ENCODE data around the gene VTI1B.
"Not testable (repeated sequence)": the region's sequence is repeated elsewhere in the genome, so short reads cannot be mapped to it uniquely, and the experiment has no call there.

Gene VTI1B

DNA sequence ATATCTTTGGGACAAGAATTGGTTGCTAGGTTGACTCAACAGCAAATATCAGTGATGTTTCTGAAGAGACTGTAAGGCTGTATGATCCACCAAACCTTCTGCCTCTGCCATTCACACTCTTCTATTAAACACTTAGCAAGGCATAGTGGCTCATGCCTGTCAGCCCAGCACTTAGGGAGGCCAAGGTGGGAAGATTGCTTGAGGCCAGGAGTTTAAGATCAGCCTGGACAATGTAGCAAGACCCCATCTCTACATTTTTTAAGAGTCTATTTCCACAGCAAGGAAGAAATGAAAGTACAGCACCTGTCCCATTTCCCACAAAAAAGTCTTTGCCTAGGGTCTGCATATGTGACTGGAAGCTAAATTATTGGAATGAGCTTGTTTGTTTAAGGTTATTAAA is 46.9 kb downstream of the VTI1B start:
- no peak for DNase-seq (ENCODE audit: low read depth)

DNA sequence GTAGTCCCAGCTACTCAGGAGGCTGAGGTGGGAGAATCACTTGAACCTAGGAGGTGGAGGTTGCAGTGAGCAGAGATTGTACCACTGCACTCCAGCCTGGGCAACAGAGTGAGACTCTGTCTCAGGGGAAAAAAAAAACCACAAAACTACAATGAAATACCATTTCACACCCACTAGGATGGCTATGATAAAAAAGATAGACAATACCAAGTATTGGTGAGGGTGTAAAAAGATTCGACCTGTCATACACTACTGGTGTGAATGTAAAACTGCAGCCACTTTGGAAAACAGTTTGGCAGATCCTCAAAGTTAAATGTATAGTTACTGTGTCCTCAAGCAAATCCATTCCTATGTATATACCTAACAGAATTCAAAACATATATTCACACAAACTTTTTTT is 48.3 kb downstream of the VTI1B start:
- DNase-seq (ENCODE audit: low read depth) = not testable (repeated sequence)

DNA sequence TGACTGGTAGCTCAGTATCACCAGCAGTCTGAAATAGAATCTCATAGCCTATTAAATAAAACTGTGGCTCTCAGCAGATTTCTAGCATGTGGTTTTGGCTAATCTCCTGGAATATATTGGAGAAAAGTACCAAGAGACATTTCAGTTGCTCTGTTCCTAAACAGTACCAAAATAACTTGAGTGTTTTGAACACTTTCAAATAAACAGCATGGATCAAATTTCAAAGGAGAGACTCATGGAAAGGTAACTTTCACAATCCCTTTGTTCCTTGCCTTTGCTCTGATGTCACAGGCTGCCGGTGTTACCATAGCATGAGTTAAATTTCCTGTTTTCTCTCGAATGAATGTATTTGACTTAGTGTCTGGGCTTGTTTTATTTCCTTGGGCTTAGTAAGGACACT is 51.3 kb downstream of the VTI1B start:
- DNase-seq (ENCODE audit: low read depth) = no peak

DNA sequence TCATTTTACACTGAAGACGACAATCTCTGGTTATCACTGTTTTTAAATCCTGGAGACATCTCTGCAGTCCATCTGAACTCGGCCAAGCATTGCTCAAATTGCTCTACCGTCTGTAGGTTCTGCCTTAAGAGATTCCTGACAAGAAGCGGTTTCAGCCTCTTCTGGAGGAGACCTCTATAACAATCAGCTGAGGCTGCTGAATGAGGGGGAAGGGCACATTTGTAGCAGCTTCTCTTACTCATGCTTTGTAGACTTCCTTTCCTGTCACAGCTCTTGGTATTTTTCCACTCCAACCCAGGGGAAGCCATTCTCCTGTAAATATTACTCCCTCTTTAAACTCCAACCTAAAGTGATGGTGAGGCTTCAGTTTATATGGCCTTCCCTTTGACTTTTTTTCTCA is 51.8 kb downstream of the VTI1B start:
- no peak for DNase-seq (ENCODE audit: low read depth)

DNA sequence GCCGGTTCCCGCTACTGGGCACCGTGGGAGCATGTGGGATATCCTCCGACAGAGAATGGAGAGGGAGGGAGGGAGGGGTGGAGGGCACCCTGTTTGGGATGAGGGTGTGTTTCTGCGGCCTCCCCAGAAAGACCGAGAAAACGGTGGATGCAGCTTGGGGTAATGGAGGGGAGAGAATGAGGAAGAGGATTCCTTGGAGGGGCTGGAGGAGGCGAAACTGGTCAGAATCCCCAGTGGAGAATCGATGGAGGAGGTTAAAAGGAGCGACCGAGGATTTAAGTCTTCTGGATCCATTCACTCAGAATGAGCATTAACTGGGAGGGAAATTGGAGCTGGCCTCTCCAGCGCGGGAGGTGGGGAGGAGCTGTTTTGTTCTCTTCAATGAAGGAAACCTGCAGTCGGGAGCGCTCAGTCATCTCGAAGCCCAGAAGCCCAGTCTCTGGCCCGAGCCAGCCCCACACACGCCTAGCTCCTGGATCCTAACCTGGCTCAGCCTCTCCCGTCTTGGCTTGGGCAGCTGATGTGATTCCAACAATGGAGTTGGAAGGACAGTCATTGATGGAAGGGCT is 54.1 kb downstream of the VTI1B start:
- no peak for DNase-seq (ENCODE audit: low read depth)

DNA sequence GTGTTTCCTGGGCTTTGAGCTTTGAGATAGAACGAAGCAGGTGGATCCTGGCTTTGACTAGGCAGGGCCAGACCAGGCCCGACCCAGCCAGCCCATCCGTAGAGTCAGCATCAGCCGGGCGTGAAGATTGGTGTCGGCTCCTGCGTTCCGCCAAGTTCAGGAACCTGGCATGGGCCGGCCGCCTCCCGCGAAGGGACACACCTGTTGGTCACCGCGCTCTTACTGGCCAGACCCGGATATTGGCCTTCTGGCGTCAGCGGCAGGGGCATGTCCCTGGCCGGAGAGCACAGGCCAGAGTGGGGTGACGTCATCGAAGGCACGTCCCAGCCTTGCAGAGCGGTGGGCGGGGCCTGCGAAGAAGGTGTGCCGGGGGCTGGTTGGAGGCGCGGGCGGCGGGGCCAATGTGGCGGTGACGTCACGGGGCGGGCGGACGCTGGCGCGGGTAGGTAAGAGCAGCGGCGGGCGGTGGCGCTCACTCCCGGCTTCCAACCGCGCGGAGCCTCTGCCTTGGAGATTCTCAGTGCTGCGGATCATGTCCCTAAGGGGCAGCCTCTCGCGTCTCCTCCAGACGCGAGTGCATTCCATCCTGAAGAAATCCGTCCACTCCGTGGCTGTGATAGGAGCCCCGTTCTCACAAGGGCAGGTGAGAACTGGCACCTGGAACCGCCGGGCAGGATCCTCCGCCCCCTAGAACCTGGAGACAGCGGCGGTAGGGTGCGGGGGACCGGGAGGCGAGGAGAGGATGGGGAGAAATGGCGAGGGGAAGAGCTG is 54.8 kb downstream of the VTI1B start, which contains the start of gene ARG2:
Gene ARG2, plus strand, starts transcription at position 475 of the 771 bp plus-strand sequence. Its CDS starts 58 bp downstream, at position 533.
- DNase-seq (ENCODE audit: low read depth) = peak; percentile 95

DNA sequence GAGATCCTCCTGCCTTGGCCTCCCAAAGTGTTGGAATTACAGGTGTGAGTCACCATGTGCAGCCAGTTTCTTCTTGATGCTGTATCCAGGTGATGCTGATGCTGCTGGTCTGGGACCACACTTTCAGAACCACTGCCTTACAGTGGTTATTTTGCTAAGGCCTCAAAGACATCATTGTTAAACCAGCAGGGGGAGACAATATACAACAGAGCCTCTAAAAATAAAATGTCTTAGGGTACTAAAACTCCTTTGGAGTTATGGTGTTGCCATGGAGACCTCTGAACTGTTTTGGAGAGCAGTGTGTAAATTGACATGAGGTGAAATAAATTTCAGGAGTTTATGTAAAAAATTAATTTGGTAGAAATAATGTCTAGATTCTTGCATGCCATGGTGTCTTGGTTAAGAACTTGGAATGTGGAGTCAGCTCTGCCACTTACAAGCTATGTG is 55.8 kb downstream of the VTI1B start:
- no peak for DNase-seq (ENCODE audit: low read depth)

DNA sequence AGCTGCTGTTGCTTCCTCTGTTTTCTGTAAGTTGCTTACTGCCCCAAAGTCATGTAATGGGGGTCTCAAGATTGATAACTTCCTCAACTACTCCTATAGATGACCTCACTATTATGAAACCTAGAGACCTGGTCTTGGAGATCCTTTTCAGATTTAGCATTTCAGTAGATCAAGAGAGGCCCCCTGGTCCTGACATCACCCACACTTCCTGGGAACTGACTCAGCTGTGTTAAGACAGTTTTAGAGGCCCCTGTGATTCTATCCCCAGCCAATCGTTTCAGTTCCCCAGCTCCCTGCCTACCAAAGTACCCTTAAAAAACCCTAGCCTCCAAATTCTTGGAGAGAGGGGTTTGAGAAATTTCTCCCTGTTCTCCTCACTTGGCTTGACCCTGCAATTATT is 63.9 kb downstream of the VTI1B start:
- no peak for DNase-seq (ENCODE audit: low read depth)

DNA sequence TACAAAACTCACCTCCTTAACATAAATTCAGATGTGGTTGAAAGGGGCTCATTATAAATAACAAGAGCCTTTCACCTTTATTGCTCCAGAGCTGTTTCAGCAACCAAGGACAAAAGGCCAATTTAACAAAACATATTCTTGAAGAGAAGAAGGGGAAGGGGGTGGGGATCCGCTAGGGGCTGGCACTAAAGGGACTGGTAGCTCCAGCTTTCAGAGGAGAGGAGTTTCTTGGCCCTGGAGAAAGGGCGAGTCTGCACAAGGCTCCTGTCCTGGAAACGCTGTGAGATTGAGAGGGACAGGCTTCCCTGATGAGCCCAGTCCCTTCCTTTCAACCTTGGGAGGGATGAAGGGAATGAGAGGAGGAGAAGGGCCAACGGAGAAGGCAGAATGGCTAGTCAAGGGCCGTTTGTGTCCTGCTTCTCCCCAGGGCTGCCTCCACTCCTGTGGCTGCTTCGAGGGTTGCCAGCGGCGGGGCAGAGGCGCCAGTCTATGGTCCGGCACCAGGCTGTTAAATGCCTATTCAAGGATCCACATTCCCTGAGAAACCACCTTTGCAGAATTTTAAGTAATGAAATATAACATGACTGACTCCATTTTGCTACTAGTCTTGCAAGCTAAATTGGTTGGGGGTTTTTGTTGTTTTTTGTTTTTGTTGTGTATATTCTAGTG is 64.7 kb downstream of the VTI1B start:
- DNase-seq (ENCODE audit: low read depth) = no peak

DNA sequence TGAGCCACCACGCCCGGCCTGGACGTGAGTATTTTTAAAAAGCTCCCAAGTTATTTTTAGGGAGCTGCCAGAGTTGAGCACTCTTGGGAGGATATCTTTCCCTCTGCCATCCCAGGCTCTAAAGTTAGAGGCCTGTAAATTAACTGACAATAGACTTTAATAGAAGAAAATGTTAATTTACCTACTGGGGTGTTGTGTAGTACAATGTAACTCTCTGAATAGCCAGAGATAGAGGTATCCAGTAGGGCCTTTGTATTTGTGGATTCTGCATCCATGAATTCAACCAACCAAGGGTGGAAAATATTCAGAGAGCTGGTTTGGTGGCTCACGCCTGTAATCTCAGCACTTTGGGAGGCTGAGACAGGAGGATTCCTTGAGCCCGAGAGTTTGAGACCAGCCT is 66.8 kb downstream of the VTI1B start:
- DNase-seq (ENCODE audit: low read depth) = no peak

DNA sequence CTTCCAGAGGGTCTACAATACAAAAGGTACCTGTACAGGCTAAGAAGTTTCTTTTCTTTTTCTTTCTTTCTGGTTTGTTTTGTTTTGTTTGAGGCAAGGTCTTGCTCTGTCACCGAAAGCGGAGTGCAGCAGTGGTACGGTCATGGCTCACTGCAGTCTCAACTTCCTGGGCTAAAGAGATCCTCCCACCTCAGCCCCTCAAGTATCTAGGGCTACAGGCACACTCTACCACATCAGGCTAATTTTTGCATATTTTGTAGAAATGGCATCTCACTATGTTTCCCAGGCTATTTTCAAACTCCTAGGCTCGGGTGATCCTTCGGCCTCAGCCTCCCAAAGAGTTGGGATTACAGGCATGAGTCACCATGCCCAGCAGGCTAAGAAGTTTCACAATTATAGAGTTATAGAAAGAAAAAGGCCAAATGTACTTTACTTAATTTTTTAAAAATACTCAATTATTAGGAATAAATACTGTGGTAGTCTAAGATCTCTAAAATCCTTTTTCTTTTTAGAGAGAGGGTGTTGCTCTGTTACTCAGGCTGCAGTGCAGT is 71.4 kb downstream of the VTI1B start:
- no peak for DNase-seq (ENCODE audit: low read depth)

DNA sequence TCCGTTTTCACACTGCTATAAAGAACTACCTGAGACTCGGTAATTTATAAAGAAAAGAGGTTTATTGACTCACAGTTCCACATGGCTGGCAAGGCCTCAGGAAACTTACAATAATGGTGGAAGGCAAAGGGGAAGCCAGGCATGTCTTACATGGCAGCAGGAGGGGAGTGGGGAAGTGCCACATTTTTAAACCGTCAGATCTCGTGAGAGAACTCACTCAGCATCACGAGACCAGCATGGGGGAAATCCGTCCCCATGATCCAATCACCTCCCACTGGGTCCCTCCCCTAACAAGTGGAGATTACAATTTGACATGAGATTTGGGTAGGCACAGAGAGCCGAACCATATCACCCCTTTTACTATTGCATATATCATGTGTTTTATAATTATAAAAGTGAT is 72.4 kb downstream of the VTI1B start:
- no peak for DNase-seq (ENCODE audit: low read depth)

DNA sequence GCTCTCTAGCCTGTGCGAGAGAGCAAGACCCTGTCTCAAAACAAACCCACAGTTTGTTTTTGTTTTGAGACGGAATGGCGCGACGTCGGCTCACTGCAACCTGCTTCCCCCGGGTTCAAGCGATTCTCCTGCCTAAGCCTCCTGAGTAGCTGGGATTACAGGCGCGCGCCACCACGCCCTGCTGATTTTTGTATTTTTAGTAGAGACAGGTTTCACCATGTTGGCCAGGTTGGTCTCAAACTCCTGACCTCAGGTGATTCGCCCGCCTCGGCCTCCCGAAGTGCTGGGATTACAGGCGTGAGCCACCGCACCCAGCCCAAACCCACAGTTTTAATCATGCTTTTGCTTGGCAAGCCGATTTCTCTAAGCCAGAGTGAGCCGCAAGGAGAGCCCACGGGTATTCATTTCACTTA is 73.9 kb downstream of the VTI1B start:
- not testable (repeated sequence) for DNase-seq (ENCODE audit: low read depth)

DNA sequence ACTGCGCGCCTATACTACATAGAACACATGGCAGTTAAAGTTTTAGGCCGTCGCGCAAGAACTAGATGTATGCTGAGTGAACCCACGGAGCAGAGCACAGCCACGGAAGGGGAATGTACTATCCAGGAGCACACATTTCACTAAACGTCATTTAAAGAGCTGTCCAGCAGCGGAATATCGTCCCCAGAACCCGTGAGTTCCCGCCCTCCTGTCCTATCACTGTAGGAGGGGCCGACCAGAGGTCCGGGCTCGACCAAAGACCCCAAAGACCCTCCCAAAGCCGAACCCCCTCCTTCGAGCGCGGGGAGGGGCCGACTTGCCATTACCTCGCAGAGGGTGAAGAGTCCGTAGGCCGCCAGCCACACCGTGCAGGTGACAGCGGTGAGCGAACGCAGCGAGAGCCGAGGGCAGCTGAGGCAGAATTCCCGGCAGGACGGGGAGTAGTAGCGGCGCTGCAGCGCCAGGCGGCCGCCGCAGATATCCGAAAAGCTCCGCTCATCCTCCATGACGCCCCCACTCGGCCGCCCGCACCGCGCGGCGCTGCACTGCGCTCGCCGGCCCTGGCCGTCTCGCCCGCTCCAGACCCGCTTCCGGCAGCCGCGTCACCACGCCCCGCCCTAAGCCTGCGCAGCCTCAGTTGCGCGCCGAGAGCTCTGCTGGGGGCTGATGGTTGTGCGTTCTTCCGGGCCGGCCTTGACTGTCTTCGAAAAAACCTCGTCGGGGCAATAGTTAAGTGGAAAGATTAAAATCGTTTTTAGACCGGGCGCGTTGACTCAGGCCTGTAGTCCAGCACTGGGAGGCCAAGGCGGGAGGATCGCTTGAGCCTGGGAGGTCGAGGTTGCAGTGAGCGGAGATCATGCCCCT is 74.5 kb downstream of the VTI1B start, which contains the start of gene PIGH:
Gene PIGH, minus strand, starts transcription at position 571 of the 864 bp plus-strand sequence. Its CDS starts 65 bp downstream, at position 506.
- peak; percentile 88 for DNase-seq (ENCODE audit: low read depth)
